ENCODE measurements around the gene P2RY8.

The P2RY8 gene

DNA sequence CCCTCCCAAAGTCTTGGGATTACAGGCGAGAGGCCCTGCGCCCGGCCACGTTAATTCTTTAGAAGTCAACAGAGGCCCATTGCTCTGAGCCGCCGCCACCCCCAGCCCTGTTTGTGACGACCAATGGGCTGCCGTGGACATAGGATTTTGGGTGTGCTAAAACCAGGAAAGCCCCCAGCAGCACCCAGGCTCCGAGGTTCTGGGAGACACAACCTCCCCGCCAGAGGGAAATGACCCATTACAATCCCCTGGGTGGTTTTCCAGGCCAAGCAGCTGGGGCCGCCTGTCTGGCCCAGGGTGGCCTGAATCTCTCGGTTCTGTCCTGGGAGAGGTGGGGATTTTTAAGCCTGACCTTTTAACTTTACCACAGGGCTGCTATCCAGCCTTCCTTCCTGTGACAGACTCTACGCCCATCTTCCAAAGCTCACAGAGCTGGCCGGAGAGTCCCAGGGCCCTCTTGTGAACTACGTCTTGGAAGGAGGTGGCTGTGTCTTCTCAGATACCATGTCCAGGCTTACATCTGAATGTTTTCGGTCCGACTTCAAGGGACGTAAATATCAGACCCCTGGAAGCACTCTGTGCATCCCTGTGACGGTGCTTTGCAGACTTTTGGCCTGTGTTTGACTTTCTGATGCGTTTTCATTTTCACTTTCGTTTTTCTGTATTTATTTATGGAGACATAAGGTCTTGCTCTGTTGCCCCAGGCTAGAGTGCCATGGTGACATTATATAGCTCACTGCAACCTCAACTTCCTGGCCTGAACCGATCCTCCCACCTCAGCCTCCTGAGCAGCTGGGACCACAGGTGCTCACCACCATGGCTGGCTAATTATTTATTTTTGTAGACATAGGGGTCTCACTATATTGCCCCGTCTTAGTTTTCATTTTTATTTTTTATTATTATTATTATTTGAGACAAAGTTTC, 36.0 kb downstream of the P2RY8 start:
- H3K9ac ChIP-seq = no peak overlapping the region

DNA sequence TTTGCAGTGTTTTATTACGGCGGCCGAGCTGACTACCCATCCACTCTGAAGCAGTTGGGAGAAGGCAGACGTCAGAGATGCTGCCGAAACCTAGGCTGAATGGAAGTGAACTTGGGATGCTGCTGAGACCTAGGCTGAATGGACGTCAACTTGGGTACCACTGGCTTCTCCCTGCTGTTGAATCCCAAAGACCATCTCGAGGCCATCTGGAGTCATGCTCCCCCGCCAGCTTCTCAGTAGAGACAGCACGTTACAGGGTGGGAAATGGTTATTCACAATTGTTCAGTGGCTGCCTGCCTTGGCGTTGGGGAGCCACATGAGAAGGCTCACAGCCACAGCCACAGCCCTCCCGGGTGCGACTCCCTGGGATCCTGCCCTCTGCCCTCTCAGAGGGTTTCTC, 40.9 kb downstream of the P2RY8 start:
- H3K4me2 ChIP-seq (ENCODE audit: low read length) = no peak overlapping the region
- TF ChIP-seq, protein P1, sequence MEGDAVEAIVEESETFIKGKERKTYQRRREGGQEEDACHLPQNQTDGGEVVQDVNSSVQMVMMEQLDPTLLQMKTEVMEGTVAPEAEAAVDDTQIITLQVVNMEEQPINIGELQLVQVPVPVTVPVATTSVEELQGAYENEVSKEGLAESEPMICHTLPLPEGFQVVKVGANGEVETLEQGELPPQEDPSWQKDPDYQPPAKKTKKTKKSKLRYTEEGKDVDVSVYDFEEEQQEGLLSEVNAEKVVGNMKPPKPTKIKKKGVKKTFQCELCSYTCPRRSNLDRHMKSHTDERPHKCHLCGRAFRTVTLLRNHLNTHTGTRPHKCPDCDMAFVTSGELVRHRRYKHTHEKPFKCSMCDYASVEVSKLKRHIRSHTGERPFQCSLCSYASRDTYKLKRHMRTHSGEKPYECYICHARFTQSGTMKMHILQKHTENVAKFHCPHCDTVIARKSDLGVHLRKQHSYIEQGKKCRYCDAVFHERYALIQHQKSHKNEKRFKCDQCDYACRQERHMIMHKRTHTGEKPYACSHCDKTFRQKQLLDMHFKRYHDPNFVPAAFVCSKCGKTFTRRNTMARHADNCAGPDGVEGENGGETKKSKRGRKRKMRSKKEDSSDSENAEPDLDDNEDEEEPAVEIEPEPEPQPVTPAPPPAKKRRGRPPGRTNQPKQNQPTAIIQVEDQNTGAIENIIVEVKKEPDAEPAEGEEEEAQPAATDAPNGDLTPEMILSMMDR (IDR thresholded peaks at IDR 0.05) = no peak
- no peak overlapping the region for H2AFZ ChIP-seq
- H3K9ac ChIP-seq = no peak overlapping the region
- no peaks in the 10 kb centered on the region for H3K36me3 ChIP-seq (ENCODE audit: control insufficient read depth, insufficient read depth, low read length)
- no peaks in the 10 kb centered on the region for H3K9me3 ChIP-seq (ENCODE audit: control insufficient read depth, low read length)
- H3K27me3 ChIP-seq (ENCODE audit: control insufficient read depth, insufficient read depth, low read length) = no peaks in the 10 kb centered on the region
- H3K4me3 ChIP-seq (ENCODE audit: low read depth, low read length) = no peak overlapping the region
- H3K79me2 ChIP-seq = no peaks in the 10 kb centered on the region
- H3K4me1 ChIP-seq = no peaks in the 10 kb centered on the region
- H3K27ac ChIP-seq = no peak overlapping the region

More for the DNA sequence above, 36.0 kb downstream of the P2RY8 start:
- no peaks in the 10 kb centered on the region for H3K4me1 ChIP-seq
- no peak overlapping the region for H3K4me2 ChIP-seq (ENCODE audit: low read length)
- peak overlapping the region; percentile 32 for H3K27ac ChIP-seq
- H3K9me3 ChIP-seq (ENCODE audit: control insufficient read depth, low read length) = no peaks in the 10 kb centered on the region
- no peaks in the 10 kb centered on the region for H3K79me2 ChIP-seq
- no peaks in the 10 kb centered on the region for H3K36me3 ChIP-seq (ENCODE audit: control insufficient read depth, insufficient read depth, low read length)
- no peaks in the 10 kb centered on the region for H3K27me3 ChIP-seq (ENCODE audit: control insufficient read depth, insufficient read depth, low read length)
- H2AFZ ChIP-seq = no peak overlapping the region
- H3K4me3 ChIP-seq (ENCODE audit: low read depth, low read length) = no peak overlapping the region
- TF ChIP-seq, protein P1 (IDR thresholded peaks at IDR 0.05) = no peak

DNA sequence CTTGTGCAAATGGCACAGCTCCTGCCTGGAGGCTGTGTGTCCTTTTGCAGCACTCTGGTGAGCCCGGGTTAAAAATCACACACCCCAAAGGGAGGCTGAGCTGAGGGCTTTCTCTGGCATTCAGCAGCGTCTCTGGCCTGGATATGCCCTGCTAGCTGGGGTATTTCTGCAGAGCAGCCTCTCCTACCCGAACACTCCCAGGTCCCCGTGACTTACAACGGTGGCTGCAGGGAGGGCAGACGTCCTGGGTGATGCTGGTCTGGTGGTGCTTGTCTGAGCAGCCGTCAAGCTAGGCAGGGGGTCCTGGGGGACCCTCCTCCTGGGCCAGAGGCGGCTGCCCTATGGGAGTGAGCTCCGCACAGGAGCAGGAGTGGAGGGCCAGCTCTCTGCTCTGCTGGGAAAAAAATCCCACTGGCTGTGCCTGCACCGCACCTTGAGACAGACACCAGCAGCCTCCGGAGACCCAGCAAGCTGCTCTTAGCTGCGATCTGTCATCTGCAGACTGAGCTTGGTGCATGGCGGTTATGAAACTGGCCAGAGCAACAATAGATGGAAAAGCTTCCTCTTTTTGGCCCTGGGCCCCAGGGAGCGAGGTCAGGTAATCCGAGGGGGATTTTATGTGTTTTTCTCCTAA, 43.0 kb downstream of the P2RY8 start:
- Histone ChIP-seq H3K4me2 (ENCODE audit: low read length) (no peak overlapping the region), H3K27me3 (ENCODE audit: control insufficient read depth, insufficient read depth, low read length) (no peaks in the 10 kb centered on the region), H3K9me3 (ENCODE audit: control insufficient read depth, low read length) (no peaks in the 10 kb centered on the region), H3K9ac (no peak overlapping the region), H2AFZ (no peak overlapping the region), H3K4me1 (no peaks in the 10 kb centered on the region), H3K4me3 (ENCODE audit: low read depth, low read length) (no peak overlapping the region), H3K27ac (peak overlapping the region; percentile 29), H3K36me3 (ENCODE audit: control insufficient read depth, insufficient read depth, low read length) (no peaks in the 10 kb centered on the region), H3K79me2 (no peaks in the 10 kb centered on the region)
- TF ChIP-seq, protein P1 (IDR thresholded peaks at IDR 0.05) = no peak

DNA sequence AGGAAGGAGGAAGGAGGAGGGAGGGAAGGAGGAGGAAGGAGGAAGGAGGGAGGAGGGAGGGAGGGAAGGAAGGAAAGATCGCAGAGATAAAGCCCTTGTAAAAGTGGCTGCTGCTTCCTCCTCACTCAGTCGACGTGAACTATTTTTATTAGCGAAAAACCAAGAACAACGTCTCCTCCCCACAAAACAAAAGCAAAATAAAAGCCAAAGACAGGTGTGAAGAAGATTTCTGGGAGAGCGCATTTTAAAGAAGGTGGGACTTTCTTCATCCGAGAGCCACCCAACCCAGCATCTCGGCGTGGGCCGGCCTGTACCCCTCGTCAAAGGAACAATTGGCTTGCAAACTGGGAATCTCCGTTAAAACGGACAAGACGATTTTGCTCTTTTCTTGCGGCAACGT, 43.6 kb downstream of the P2RY8 start:
- Histone ChIP-seq H3K4me2 (ENCODE audit: low read length) (no peak overlapping the region), H2AFZ (no peak overlapping the region), H3K36me3 (ENCODE audit: control insufficient read depth, insufficient read depth, low read length) (no peaks in the 10 kb centered on the region), H3K79me2 (no peaks in the 10 kb centered on the region), H3K4me1 (no peaks in the 10 kb centered on the region), H3K9ac (no peak overlapping the region), H3K4me3 (ENCODE audit: low read depth, low read length) (no peak overlapping the region), H3K27me3 (ENCODE audit: control insufficient read depth, insufficient read depth, low read length) (no peaks in the 10 kb centered on the region), H3K9me3 (ENCODE audit: control insufficient read depth, low read length) (no peaks in the 10 kb centered on the region), H3K27ac (peak overlapping the region; percentile 29)
- TF ChIP-seq, protein P1 (IDR thresholded peaks at IDR 0.05) = no peak

Measured in parathyroid adenoma (tissue), 2 donors.